ENCODE measurements around the gene TMPRSS12.
"Not testable (repeated sequence)": the region's sequence is repeated elsewhere in the genome, so short reads cannot be mapped to it uniquely, and the experiment has no call there.

Gene TMPRSS12

GRCh38 chr12:50842637-50843493 is at the start of gene TMPRSS12:
TSS of gene TMPRSS12 (plus strand) at chr12:50842926. CDS start at chr12:50842965, 39 bp downstream.
- Mint-ChIP-seq H3K4me1 (no peaks in the 10 kb centered on the region), H3K27ac (no peak within 1 kb of the TSS), H3K27me3 (peaks cover 0 to 7% of the 10 kb centered on the region in 2 donors), H3K36me3 (peaks cover 0 to 10% of the 10 kb centered on the region in 2 donors), H3K9me3 (peaks cover 6 to 11% of the 10 kb centered on the region in 2 donors), H3K4me3 (peak within 1 kb of the TSS; percentile 5 to 31)
- ATAC-seq (replicated peaks), result peak; percentile 36 to 52
- no peak for DNase-seq

DNA sequence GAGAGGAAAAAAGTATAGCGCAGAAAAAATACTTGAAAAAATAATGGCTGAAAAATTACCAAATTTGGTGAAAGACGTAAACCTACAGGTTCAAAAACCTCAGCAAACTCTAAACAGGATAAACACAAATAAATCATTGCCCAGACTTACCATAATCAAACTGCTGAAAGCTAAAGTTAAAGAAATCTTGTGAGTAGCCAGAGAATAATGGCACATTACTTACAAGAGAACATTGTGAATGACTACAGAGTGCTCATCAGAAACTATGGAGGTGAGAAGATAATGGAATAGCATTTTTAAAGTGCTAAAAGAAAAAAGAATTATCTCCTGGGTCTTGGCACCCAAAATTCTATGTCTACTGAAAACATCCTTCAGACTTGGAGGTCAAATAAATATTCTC is 42.8 kb upstream of the TMPRSS12 start:
- ATAC-seq (replicated peaks) (no peak), DNase-seq (no peak)
- peaks cover 48% of the 10 kb centered on the region in 2 donors for H3K36me3 Mint-ChIP-seq
- H3K27me3 Mint-ChIP-seq, result no peaks in the 10 kb centered on the region
- peaks cover 5% of the 10 kb centered on the region in 2 donors for H3K9me3 Mint-ChIP-seq
- H3K4me3 Mint-ChIP-seq, result no peak overlapping the region
- no peaks in the 10 kb centered on the region for H3K4me1 Mint-ChIP-seq
- H3K27ac Mint-ChIP-seq, result no peak overlapping the region

GRCh38 chr12:50803230-50803875 is 39.4 kb upstream of the TMPRSS12 start:
- no peaks in the 10 kb centered on the region for H3K4me1 Mint-ChIP-seq

GRCh38 chr12:50806176-50806575 is 36.5 kb upstream of the TMPRSS12 start:
- DNase-seq (no peak), ATAC-seq (replicated peaks) (no peak)
- H3K36me3 Mint-ChIP-seq, result peaks cover 14 to 20% of the 10 kb centered on the region in 2 donors
- H3K4me1 Mint-ChIP-seq, result no peaks in the 10 kb centered on the region
- H3K27me3 Mint-ChIP-seq, result no peaks in the 10 kb centered on the region
- H3K27ac Mint-ChIP-seq, result no peak overlapping the region
- no peak overlapping the region for H3K4me3 Mint-ChIP-seq
- H3K9me3 Mint-ChIP-seq, result no peaks in the 10 kb centered on the region

More at GRCh38 chr12:50803230-50803875, 39.4 kb upstream of the TMPRSS12 start:
- no peak overlapping the region for H3K27ac Mint-ChIP-seq
- peaks cover 5% of the 10 kb centered on the region in 2 donors for H3K9me3 Mint-ChIP-seq
- no peak for DNase-seq
- peaks cover 34 to 35% of the 10 kb centered on the region in 2 donors for H3K36me3 Mint-ChIP-seq
- H3K4me3 Mint-ChIP-seq, result no peak overlapping the region
- H3K27me3 Mint-ChIP-seq, result no peaks in the 10 kb centered on the region
- ATAC-seq (replicated peaks), result no peak

- not testable (repeated sequence) for DNase-seq; H3K4me3 Mint-ChIP-seq; H3K4me1 Mint-ChIP-seq; H3K27ac Mint-ChIP-seq; H3K27me3 Mint-ChIP-seq; ATAC-seq (replicated peaks); H3K9me3 Mint-ChIP-seq
- peaks cover 18 to 21% of the 10 kb centered on the region in 2 donors for H3K36me3 Mint-ChIP-seq
Observed at GRCh38 chr12:50809131-50809530, 33.6 kb upstream of the TMPRSS12 start.

DNA sequence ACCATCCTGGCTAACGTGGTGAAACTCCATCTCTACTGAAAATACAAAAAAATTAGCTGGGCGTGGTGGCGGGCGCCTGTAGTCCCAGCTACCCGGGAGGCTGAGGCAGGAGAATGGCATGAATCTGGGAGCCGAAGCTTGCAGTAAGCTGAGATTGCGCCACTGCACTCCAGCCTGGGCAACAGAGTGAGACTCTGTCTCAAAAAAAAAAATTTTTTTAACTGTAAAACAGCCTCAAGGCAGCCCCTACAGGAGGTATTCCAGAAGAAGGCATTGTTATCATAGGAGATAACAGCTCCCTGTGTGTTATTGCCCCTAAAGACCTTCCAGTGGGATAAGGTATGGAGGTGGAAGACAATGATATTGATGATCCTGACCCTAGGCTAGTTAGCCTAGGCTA is 27.8 kb upstream of the TMPRSS12 start:
- not testable (repeated sequence) for DNase-seq; H3K9me3 Mint-ChIP-seq; H3K4me1 Mint-ChIP-seq; H3K4me3 Mint-ChIP-seq; H3K27me3 Mint-ChIP-seq; ATAC-seq (replicated peaks); H3K27ac Mint-ChIP-seq
- H3K36me3 Mint-ChIP-seq, result peaks cover 35 to 43% of the 10 kb centered on the region in 2 donors

DNA sequence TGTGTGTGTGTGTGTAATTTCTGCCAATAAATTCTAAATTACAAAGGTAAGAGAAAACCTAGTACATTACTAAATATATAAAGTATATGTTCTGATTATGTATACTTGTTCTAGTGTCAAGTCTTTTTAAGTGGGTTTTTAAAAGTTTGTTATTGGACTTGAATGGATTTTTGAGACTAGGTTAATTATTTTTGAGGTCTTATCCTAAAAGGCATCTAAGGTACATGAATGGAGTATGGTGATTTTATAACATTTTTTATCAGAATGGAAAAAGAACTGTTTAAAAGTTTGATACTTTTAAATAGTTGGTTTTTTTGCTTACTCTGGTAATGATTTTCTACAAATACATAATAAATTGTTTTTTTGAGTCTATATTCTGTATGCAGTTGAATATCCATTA is 22.5 kb upstream of the TMPRSS12 start:
- Mint-ChIP-seq H3K27me3 (no peaks in the 10 kb centered on the region), H3K36me3 (peaks cover 22 to 27% of the 10 kb centered on the region in 2 donors), H3K4me1 (peaks cover 2 to 8% of the 10 kb centered on the region in 2 donors), H3K27ac (no peak overlapping the region), H3K9me3 (no peaks in the 10 kb centered on the region), H3K4me3 (no peak overlapping the region)
- ATAC-seq (replicated peaks), result no peak
- DNase-seq, result no peak

DNA sequence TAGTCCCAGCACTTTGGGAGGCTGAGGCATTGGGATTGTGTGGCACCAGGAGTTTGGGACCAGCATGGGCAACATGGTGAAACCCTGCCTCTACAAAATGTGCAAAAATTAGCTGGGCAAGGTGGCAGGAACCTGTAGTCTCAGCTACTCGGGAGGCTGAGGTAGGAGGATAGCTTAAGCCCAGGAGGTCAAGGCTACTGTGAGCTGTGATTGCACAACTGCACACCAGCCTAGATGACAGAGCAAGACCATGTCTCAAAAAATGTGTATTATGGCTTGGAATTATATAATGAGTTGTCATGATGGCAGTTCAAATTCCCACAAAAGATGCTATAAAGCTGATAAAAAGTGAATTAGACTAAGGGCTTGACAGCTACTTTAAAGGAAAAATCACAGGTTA is 20.6 kb upstream of the TMPRSS12 start:
- Mint-ChIP-seq H3K9me3 (no peaks in the 10 kb centered on the region), H3K4me3 (no peak overlapping the region), H3K27me3 (no peaks in the 10 kb centered on the region), H3K4me1 (peaks cover 2 to 13% of the 10 kb centered on the region in 2 donors), H3K27ac (no peak overlapping the region), H3K36me3 (peaks cover 13 to 14% of the 10 kb centered on the region in 2 donors)
- DNase-seq, result no peak
- no peak for ATAC-seq (replicated peaks)

DNA sequence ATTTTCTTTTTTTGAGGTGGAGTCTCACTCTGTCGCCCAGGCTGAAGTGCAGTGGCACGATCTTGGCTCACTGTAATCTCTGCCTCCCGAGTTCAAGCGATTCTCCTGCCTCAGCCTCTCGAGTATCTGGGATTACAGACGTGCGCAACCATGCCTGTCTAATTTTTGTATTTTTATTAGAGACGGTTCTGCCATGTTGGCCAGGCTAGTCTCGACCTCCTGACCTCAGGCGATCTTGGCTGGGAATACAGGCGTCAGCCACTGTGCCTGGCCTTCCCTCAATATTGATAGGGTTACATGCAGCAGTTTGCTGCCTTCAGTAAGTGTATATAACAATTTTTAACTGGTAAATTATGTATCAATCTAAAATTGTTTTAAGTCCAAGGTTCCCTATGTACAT is 19.0 kb upstream of the TMPRSS12 start:
- not testable (repeated sequence) for H3K36me3 Mint-ChIP-seq; H3K9me3 Mint-ChIP-seq; H3K27me3 Mint-ChIP-seq; H3K4me3 Mint-ChIP-seq; H3K27ac Mint-ChIP-seq; ATAC-seq (replicated peaks); DNase-seq
- peaks cover 2 to 13% of the 10 kb centered on the region in 2 donors for H3K4me1 Mint-ChIP-seq

- Mint-ChIP-seq H3K4me1 (peaks cover 2 to 13% of the 10 kb centered on the region in 2 donors), H3K27me3 (no peaks in the 10 kb centered on the region), H3K36me3 (no peaks in the 10 kb centered on the region), H3K27ac (peak overlapping the region; percentile 47), H3K9me3 (no peaks in the 10 kb centered on the region), H3K4me3 (no peak overlapping the region)
- ATAC-seq (replicated peaks), result no peak
- no peak for DNase-seq
Observed at GRCh38 chr12:50824914-50825313, 17.8 kb upstream of the TMPRSS12 start.

DNA sequence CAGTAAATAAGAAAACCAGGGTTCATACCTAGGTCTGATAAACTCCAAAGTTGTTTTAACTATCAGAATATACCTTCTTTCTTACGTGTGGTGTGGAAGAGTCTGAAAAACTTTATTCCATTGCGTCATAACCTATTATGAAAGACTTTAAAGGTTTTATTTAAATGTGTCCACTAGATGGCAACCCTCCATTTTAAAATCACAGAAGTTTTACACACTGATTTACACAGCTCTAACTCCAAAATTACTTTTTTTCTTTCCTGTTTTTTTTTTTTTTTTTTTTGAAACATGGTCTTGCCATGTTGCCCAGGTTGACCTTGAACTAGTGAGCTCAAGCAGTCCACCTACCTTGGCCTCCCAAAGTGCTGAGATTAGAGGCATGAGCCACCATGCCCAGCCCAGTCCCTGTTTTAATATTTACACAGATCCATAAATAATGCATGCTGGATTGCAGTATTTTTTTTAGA is 17.3 kb upstream of the TMPRSS12 start:
- no peaks in the 10 kb centered on the region for H3K27me3 Mint-ChIP-seq
- ATAC-seq (replicated peaks) (peak; percentile 70 to 72), DNase-seq (no peak)
- no peaks in the 10 kb centered on the region for H3K36me3 Mint-ChIP-seq
- peaks cover 2 to 13% of the 10 kb centered on the region in 2 donors for H3K4me1 Mint-ChIP-seq
- no peak overlapping the region for H3K27ac Mint-ChIP-seq
- no peaks in the 10 kb centered on the region for H3K9me3 Mint-ChIP-seq
- no peak overlapping the region for H3K4me3 Mint-ChIP-seq

- H3K4me1 Mint-ChIP-seq, result peaks cover 2 to 13% of the 10 kb centered on the region in 2 donors
- no peak overlapping the region for H3K27ac Mint-ChIP-seq
- H3K36me3 Mint-ChIP-seq, result peaks cover under 1% of the 10 kb centered on the region in 2 donors
- H3K9me3 Mint-ChIP-seq, result peaks cover 3 to 6% of the 10 kb centered on the region in 2 donors
- no peak for ATAC-seq (replicated peaks)
- H3K27me3 Mint-ChIP-seq, result no peaks in the 10 kb centered on the region
- DNase-seq, result no peak
- no peak overlapping the region for H3K4me3 Mint-ChIP-seq
Observed at GRCh38 chr12:50828121-50828520, 14.6 kb upstream of the TMPRSS12 start.

DNA sequence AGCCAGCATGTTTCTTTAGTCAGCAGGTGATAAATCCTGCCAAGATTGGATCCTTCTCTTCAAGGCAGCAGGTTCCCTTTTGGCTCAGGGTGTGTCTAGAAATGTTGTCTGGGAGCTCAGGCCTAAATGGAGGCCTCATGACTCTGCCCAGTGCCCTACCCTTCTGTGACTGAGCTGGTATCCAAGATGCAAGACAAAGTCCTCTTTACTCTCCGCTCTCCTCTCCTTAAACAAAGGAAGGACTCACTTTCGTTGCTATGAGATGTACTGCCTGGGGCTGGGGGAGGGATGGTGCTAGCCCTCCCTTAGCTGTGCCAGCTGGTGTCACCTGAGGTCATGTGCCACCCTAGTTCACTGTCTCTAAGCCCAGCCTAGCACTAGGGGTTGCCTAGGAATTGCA is 13.8 kb upstream of the TMPRSS12 start:
- peaks cover 2 to 13% of the 10 kb centered on the region in 2 donors for H3K4me1 Mint-ChIP-seq
- ATAC-seq (replicated peaks), result no peak
- no peak overlapping the region for H3K27ac Mint-ChIP-seq

DNA sequence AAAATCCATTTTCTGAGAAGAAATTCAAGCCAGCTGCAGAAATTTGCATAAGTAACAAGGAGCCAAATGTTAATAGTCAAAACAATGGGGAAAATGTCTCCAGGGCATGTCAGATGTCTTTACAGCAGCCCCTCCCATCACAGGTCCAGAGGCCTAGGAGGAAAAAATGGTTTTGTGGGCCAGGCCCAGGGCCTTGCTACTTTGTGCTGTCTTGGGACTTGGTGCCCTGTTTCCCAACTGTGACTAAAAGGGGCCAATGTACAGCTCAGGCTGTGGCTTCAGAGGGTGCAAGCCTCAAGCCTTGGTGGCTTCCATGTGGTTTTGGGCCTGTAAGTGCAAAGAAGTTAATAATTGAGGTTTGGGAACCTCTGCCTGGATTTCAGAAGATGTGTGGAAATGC is 8.9 kb upstream of the TMPRSS12 start:
- not testable (repeated sequence) for H3K4me1 Mint-ChIP-seq; DNase-seq; H3K27ac Mint-ChIP-seq; H3K4me3 Mint-ChIP-seq; H3K27me3 Mint-ChIP-seq; ATAC-seq (replicated peaks)
- Mint-ChIP-seq H3K9me3 (peaks cover 24 to 27% of the 10 kb centered on the region in 2 donors), H3K36me3 (peaks cover 14% of the 10 kb centered on the region in 2 donors)

More for the DNA sequence above, 13.8 kb upstream of the TMPRSS12 start:
- H3K36me3 Mint-ChIP-seq, result peaks cover 7 to 8% of the 10 kb centered on the region in 2 donors
- no peak overlapping the region for H3K4me3 Mint-ChIP-seq
- peaks cover 9 to 12% of the 10 kb centered on the region in 2 donors for H3K9me3 Mint-ChIP-seq
- H3K27me3 Mint-ChIP-seq, result no peaks in the 10 kb centered on the region
- DNase-seq, result no peak

Measured in stimulated activated naive B cell treated with anti-CD40 and anti-IgM and Interleukin-4, amounts not matched to agents 10 μg/mL and 1 μg/mL and 100 μg/mL, for 72 hours (primary cell).